ENCODE results near the gene TEX264.

DNA sequence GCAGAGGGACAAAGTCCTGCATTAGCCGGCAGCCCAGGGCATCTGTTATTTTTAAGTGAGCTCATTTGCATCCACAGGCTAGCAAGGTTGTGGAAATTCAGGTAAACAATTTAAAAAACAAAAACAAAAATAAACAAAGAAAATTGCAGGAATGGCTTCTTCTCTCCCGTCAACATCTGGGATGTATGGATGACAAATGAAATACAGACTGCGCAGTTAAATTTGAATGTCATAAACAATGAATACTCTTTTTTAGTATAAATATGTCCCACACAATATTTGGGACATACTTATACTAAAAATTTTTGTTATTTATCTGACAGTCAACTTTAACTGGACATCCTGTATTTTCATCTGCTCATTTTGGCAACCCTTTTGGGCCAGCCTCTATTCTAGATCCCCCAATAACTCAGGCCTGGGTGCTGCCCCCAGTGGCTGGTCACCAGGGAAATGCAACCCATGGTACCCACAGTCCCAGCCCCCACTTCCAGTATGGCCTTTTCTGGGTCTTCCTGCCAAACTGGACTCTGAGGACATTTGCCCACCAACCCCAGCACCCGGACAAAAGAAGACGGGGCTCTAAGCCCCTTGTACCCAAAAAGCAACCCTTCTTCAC is 48.5 kb downstream of the TEX264 start:
- no peak for TF ChIP-seq MAX (IDR thresholded peaks at IDR 0.05)
- no peak for TF ChIP-seq RAD21 (IDR thresholded peaks at IDR 0.05; ENCODE audit: low read depth)
- TF ChIP-seq USF1 (IDR thresholded peaks at IDR 0.05) = no peak

All from Ishikawa (cell line).